ENCODE data around the gene WAC.

DNA sequence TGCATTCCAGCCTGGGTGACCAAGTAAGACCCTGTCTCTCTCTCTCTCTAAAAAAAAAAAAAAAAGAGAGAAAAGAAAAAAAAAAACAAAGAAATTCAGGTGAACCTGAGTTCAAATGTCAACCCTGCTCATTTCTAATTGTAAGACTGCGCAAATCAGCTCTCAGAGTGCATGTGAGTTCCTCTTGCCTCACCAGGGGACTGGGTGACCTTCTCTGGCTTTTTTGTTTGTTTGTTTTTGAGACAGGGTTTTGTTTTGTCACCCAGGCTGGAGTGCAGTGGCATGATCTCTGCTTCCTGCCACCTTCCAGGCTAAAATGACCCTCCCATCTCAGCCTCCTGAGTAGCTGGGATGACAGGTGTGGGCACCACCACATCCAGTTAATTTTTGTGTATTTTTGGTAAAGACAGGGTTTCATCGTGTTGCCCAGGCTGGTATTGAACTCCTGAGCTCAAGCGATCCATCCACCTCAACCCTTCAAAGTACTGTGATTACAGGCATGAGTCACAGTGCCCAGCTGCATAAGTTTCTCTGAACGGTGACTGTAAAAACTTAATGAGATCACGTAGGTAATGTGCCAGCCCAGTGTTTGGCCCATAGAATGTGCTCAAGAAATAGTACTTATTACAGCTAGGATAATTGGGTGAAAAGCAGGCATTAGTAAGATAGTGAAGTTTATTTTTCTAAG is 99.1 kb downstream of the WAC start:
- TF ChIP-seq, protein P1, sequence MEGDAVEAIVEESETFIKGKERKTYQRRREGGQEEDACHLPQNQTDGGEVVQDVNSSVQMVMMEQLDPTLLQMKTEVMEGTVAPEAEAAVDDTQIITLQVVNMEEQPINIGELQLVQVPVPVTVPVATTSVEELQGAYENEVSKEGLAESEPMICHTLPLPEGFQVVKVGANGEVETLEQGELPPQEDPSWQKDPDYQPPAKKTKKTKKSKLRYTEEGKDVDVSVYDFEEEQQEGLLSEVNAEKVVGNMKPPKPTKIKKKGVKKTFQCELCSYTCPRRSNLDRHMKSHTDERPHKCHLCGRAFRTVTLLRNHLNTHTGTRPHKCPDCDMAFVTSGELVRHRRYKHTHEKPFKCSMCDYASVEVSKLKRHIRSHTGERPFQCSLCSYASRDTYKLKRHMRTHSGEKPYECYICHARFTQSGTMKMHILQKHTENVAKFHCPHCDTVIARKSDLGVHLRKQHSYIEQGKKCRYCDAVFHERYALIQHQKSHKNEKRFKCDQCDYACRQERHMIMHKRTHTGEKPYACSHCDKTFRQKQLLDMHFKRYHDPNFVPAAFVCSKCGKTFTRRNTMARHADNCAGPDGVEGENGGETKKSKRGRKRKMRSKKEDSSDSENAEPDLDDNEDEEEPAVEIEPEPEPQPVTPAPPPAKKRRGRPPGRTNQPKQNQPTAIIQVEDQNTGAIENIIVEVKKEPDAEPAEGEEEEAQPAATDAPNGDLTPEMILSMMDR (IDR thresholded peaks at IDR 0.05) = no peak
- TF ChIP-seq POLR2A (IDR thresholded peaks at IDR 0.05) = no peak

Measured in esophagus squamous epithelium (tissue), 4 donors.